H9 (cell line): ENCODE results near the gene ARPIN. TPM values are rescaled to one million over a fixed set of nuclear protein-coding genes. Genes with fewer than 3 reads are reported as not detected.

Source experiments
- DNase-seq: peaks from one replicate; pipeline ENCODE4 v3.0.0-alpha.2; 2017
- H2AFZ ChIP-seq: one replicate; pipeline ENCODE4 v1.6.1; 2013; ENCODE audit warnings: mild to moderate bottlenecking, low read length, control low read depth, moderate library complexity
- H2AK5ac ChIP-seq: 2 replicates; pipeline ENCODE4 v1.6.1; 2013; ENCODE audit warnings: low read length, control low read depth, mixed read lengths; ENCODE audit not compliant: insufficient read length
- H2BK120ac ChIP-seq: one replicate; pipeline ENCODE4 v1.6.1; 2013; ENCODE audit warnings: low read depth, mild to moderate bottlenecking, low read length, control low read depth, inconsistent platforms; ENCODE audit not compliant: poor library complexity, severe bottlenecking
- H2BK12ac ChIP-seq: 2 replicates; pipeline ENCODE4 v1.6.1; 2013; ENCODE audit warnings: low read length, control low read depth, mixed read lengths, low read depth; ENCODE audit not compliant: insufficient read length
- H2BK15ac ChIP-seq: 2 replicates; pipeline ENCODE4 v1.6.1; 2013; ENCODE audit warnings: low read depth, low read length, control low read depth
- H2BK20ac ChIP-seq: one replicate; pipeline ENCODE4 v1.6.1; 2013; ENCODE audit warnings: low read depth, mild to moderate bottlenecking, low read length, control low read depth, inconsistent platforms; ENCODE audit not compliant: poor library complexity, severe bottlenecking
- H2BK5ac ChIP-seq: 2 replicates; pipeline ENCODE4 v1.6.1; 2013; ENCODE audit warnings: low read length, control low read depth, mixed read lengths; ENCODE audit not compliant: insufficient read length
- H3K14ac ChIP-seq: 2 replicates; pipeline ENCODE4 v1.6.1; 2013; ENCODE audit warnings: low read length, control low read depth; ENCODE audit not compliant: insufficient read depth
- H3K18ac ChIP-seq: 2 replicates; pipeline ENCODE4 v1.6.1; 2013; ENCODE audit warnings: low read depth, mild to moderate bottlenecking, mixed read lengths, low read length, control low read depth; ENCODE audit not compliant: insufficient read length
- H3K23ac ChIP-seq: 2 replicates; pipeline ENCODE4 v1.6.1; 2013; ENCODE audit warnings: low read length, control low read depth, mixed read lengths, low read depth; ENCODE audit not compliant: insufficient read length
- H3K23me2 ChIP-seq: 2 replicates; pipeline ENCODE4 v1.6.1; 2013; ENCODE audit warnings: low read depth, mild to moderate bottlenecking, mixed read lengths, low read length, control low read depth; ENCODE audit not compliant: insufficient read length, poor library complexity, severe bottlenecking
- H3K27ac ChIP-seq: 2 replicates; pipeline ENCODE4 v1.5.1; 2013; ENCODE audit warnings: low read length, control low read depth, mixed read lengths, low read depth; ENCODE audit not compliant: insufficient read length
- H3K27me3 ChIP-seq: 2 replicates; pipeline ENCODE4 v1.6.1; 2013; ENCODE audit warnings: low read length, control low read depth, inconsistent platforms; ENCODE audit not compliant: insufficient read depth
- H3K4ac ChIP-seq: 2 replicates; pipeline ENCODE4 v1.6.1; 2013; ENCODE audit warnings: low read depth, mild to moderate bottlenecking, control low read depth, inconsistent platforms, low read length, moderate library complexity
- H3K4me1 ChIP-seq: 2 replicates; pipeline ENCODE4 v1.6.1; 2013; ENCODE audit warnings: low read length, control low read depth, inconsistent platforms; ENCODE audit not compliant: insufficient read depth
- H3K4me2 ChIP-seq: 2 replicates; pipeline ENCODE4 v1.6.1; 2013; ENCODE audit warnings: low read length, control low read depth, mixed read lengths; ENCODE audit not compliant: insufficient read length, insufficient read depth
- H3K56ac ChIP-seq: 2 replicates; pipeline ENCODE4 v1.6.1; 2013; ENCODE audit warnings: low read depth, mild to moderate bottlenecking, mixed read lengths, low read length, control low read depth; ENCODE audit not compliant: insufficient read length
- H3K79me1 ChIP-seq: 2 replicates; pipeline ENCODE4 v1.6.1; 2013; ENCODE audit warnings: low read depth, mild to moderate bottlenecking, moderate library complexity, low read length, control low read depth, inconsistent platforms; ENCODE audit not compliant: insufficient read depth, poor library complexity, severe bottlenecking
- H3K79me2 ChIP-seq: 2 replicates; pipeline ENCODE4 v1.6.1; 2013; ENCODE audit warnings: low read length, control low read depth, inconsistent platforms; ENCODE audit not compliant: insufficient read depth
- H3K9ac ChIP-seq: 2 replicates; pipeline ENCODE4 v1.6.1; 2013; ENCODE audit warnings: low read length, control low read depth, mixed read lengths; ENCODE audit not compliant: insufficient read length; ENCODE audit errors: extremely low read depth
- H3K9me3 ChIP-seq: one replicate; pipeline ENCODE4 v1.6.1; 2013; ENCODE audit warnings: low read depth, low read length, inconsistent platforms; ENCODE audit not compliant: control insufficient read depth
- H3T11ph ChIP-seq: one replicate; pipeline ENCODE4 v1.6.1; 2013; ENCODE audit warnings: mild to moderate bottlenecking, low read length, control low read depth, inconsistent platforms
- H4K20me1 ChIP-seq: one replicate; pipeline ENCODE4 v1.6.1; 2013; ENCODE audit not compliant: control insufficient read depth, insufficient read length, insufficient read depth
- H4K5ac ChIP-seq: 2 replicates; pipeline ENCODE4 v1.6.1; 2013; ENCODE audit warnings: low read depth, mild to moderate bottlenecking, mixed read lengths, low read length, control low read depth; ENCODE audit not compliant: insufficient read length
- H4K8ac ChIP-seq: replicated peaks from 2 replicates; pipeline ENCODE4 v1.6.1; 2013; ENCODE audit warnings: low read length, control low read depth, mixed read lengths, low read depth; ENCODE audit not compliant: insufficient read length
- H4K91ac ChIP-seq: 2 replicates; pipeline ENCODE4 v1.6.1; 2013; ENCODE audit warnings: low read depth, mild to moderate bottlenecking, moderate library complexity, mixed read lengths, low read length, control low read depth; ENCODE audit not compliant: insufficient read length
- H3K27ac Mint-ChIP-seq, 3 experiments: 2 replicates in 2 of 3; 3 replicates in 1 of 3; pipeline ENCODE4 v1.8.0; 2020 to 2021; ENCODE audit warnings: mixed read lengths in 3 of 3, mild to moderate bottlenecking in 1 of 3, moderate library complexity in 1 of 3
- H3K27me3 Mint-ChIP-seq: 2 replicates; pipeline ENCODE4 v1.8.0; 2021; ENCODE audit warnings: low read depth, mild to moderate bottlenecking, moderate library complexity, mixed read lengths
- H3K36me3 Mint-ChIP-seq, 3 experiments: 2 replicates in 2 of 3; 3 replicates in 1 of 3; pipeline ENCODE4 v1.8.0; 2020 to 2021; ENCODE audit warnings: low read depth in 3 of 3, mixed read lengths in 3 of 3; ENCODE audit not compliant: insufficient read depth in 1 of 3
- H3K4me1 Mint-ChIP-seq, 2 experiments: 2 replicates each; pipeline ENCODE4 v1.8.0; 2020; ENCODE audit warnings: mixed read lengths in 2 of 2
- H3K4me3 Mint-ChIP-seq, 2 experiments: 2 replicates in 1 of 2; 3 replicates in 1 of 2; pipeline ENCODE4 v1.8.0; 2020 to 2021; ENCODE audit warnings: mild to moderate bottlenecking in 2 of 2, mixed read lengths in 2 of 2, moderate library complexity in 1 of 2
- H3K9me3 Mint-ChIP-seq, 2 experiments: 2 replicates in 1 of 2; 3 replicates in 1 of 2; pipeline ENCODE4 v1.8.0; 2020; ENCODE audit warnings: mild to moderate bottlenecking in 2 of 2, mixed read lengths in 2 of 2, moderate library complexity in 1 of 2
- WGBS: extraction: QIAGEN DNeasy Blood & Tissue Kit; methylation state at CpG from one replicate; pipeline ENCODE4 v1.1.7; 2013; ENCODE audit warnings: missing lambda C conversion rate, low lambda C conversion rate, mixed read lengths; ENCODE audit not compliant: insufficient read length; ENCODE audit errors: extremely low coverage; 5-methylcytosine and 5-hydroxymethylcytosine counted together
- total RNA-seq: library from RNA; stranded (reverse); gene quantifications from 2 replicates; pipeline ENCODE4 v1.2.1, GENCODE V29; 2021
- TF ChIP-seq, protein P1 (sequence below): fragments of 200-600 bp; sonication (generic); conservative IDR thresholded peaks from 3 replicates; pipeline ENCODE4 v1.8.0; 2021; ENCODE audit warnings: antibody characterized with exemption, mild to moderate bottlenecking

The ARPIN gene
- total RNA-seq, 1 experiment from 2014 or later: 6.4 TPM

DNA sequence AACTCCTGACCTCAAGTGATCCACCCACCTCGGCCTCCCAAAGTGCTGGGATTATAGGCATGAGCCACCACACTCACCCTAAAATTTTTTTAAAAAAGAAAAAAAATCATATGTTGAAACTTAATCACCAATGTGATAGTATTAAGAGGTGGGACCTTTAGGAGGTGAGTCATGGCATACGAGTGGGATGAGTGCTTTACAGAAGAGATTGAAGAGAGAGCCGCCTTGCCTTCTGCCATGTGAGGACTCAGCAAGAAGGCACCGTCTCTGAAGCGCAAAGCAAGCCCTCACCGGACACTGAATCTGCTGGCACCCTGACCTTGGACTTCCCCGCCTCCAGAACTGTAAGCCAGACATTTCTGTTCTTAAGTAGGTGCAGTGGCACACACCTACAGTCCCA, 5.5 kb downstream of the ARPIN start:
- WGBS: no CpG with 5 or more reads among the region's 7 CpGs
- H3K27ac ChIP-seq: no peak overlapping the region
- no peak overlapping the region for H3K4me2 ChIP-seq
- H3K4me1 ChIP-seq: no peaks in the 10 kb centered on the region
- no peak overlapping the region for H3K4ac ChIP-seq
- TF ChIP-seq, protein P1, sequence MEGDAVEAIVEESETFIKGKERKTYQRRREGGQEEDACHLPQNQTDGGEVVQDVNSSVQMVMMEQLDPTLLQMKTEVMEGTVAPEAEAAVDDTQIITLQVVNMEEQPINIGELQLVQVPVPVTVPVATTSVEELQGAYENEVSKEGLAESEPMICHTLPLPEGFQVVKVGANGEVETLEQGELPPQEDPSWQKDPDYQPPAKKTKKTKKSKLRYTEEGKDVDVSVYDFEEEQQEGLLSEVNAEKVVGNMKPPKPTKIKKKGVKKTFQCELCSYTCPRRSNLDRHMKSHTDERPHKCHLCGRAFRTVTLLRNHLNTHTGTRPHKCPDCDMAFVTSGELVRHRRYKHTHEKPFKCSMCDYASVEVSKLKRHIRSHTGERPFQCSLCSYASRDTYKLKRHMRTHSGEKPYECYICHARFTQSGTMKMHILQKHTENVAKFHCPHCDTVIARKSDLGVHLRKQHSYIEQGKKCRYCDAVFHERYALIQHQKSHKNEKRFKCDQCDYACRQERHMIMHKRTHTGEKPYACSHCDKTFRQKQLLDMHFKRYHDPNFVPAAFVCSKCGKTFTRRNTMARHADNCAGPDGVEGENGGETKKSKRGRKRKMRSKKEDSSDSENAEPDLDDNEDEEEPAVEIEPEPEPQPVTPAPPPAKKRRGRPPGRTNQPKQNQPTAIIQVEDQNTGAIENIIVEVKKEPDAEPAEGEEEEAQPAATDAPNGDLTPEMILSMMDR: no peak
- peaks cover 5% of the 10 kb centered on the region for H3K27me3 Mint-ChIP-seq
- H3K27ac Mint-ChIP-seq: no peak overlapping the region
- no peak overlapping the region for H4K5ac ChIP-seq
- H3K56ac ChIP-seq: no peak overlapping the region
- H2AK5ac ChIP-seq: no peak overlapping the region
- no peaks in the 10 kb centered on the region for H3K9me3 Mint-ChIP-seq
- H3K36me3 Mint-ChIP-seq: peaks cover 0 to 5% (median 2%) of the 10 kb centered on the region in 3 experiments; a peak in 2 of 7 replicates
- no peak overlapping the region for H2BK20ac ChIP-seq
- no peak overlapping the region for H2AFZ ChIP-seq
- H4K20me1 ChIP-seq: no peaks in the 10 kb centered on the region
- peaks cover 3 to 11% of the 10 kb centered on the region in 2 experiments; a peak in 2 of 4 replicates for H3K4me1 Mint-ChIP-seq
- H3K9ac ChIP-seq: no peak overlapping the region
- H3K79me2 ChIP-seq: no peaks in the 10 kb centered on the region
- no peak overlapping the region for H4K8ac ChIP-seq
- H4K91ac ChIP-seq: no peak overlapping the region
- no peak overlapping the region for H3K14ac ChIP-seq
- no peaks in the 10 kb centered on the region for H3K79me1 ChIP-seq
- H3K4me3 Mint-ChIP-seq: no peak overlapping the region
- H3K9me3 ChIP-seq: no peaks in the 10 kb centered on the region
- no peak overlapping the region for H3T11ph ChIP-seq
- no peak overlapping the region for H2BK15ac ChIP-seq
- peaks cover 2% of the 10 kb centered on the region; the same call in 1 of the 2 replicates for H3K27me3 ChIP-seq
- no peak overlapping the region for H2BK120ac ChIP-seq
- no peak overlapping the region for H3K18ac ChIP-seq
- no peak overlapping the region for H3K23ac ChIP-seq
- no peak overlapping the region for H2BK5ac ChIP-seq
- H3K23me2 ChIP-seq: peaks cover 3% of the 10 kb centered on the region
- H2BK12ac ChIP-seq: no peak overlapping the region
- no peak for DNase-seq
